ENCODE results near the gene SLC7A1. TPM values are rescaled to one million over a fixed set of nuclear protein-coding genes. Genes with fewer than 3 reads are reported as not detected.

SLC7A1 gene
- total RNA-seq, 4 donors from 2014 or later = 7.3 to 17.9 (median 10.5) TPM

DNA sequence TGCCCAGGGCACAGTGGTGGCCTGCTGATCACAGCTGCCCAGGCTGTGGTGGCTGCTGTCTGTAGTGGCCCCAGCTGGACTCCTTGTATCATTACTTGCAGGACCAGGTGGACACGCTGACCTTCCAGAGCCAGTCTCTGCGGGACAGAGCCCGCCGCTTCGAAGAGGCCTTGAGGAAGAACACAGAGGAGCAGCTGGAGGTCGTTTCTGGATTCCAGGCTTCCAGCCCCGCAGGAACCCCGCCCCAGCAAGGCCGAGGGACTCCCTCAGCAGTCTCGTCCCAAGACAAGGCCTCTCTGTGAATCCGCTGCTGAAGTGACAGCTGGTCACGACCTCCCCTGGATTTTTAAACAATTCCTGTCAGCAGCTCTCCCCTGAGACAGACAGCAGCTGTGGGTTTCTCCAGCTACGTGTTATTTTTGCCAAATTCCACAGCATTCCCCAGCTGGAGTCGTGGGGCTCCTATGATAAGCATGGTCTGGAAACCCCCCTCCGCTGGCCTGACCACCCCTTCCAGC lies 98.3 kb downstream of the SLC7A1 start:
- TF ChIP-seq, protein P1, sequence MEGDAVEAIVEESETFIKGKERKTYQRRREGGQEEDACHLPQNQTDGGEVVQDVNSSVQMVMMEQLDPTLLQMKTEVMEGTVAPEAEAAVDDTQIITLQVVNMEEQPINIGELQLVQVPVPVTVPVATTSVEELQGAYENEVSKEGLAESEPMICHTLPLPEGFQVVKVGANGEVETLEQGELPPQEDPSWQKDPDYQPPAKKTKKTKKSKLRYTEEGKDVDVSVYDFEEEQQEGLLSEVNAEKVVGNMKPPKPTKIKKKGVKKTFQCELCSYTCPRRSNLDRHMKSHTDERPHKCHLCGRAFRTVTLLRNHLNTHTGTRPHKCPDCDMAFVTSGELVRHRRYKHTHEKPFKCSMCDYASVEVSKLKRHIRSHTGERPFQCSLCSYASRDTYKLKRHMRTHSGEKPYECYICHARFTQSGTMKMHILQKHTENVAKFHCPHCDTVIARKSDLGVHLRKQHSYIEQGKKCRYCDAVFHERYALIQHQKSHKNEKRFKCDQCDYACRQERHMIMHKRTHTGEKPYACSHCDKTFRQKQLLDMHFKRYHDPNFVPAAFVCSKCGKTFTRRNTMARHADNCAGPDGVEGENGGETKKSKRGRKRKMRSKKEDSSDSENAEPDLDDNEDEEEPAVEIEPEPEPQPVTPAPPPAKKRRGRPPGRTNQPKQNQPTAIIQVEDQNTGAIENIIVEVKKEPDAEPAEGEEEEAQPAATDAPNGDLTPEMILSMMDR (IDR thresholded peaks at IDR 0.05; ENCODE audit: low read depth) = no peak

DNA sequence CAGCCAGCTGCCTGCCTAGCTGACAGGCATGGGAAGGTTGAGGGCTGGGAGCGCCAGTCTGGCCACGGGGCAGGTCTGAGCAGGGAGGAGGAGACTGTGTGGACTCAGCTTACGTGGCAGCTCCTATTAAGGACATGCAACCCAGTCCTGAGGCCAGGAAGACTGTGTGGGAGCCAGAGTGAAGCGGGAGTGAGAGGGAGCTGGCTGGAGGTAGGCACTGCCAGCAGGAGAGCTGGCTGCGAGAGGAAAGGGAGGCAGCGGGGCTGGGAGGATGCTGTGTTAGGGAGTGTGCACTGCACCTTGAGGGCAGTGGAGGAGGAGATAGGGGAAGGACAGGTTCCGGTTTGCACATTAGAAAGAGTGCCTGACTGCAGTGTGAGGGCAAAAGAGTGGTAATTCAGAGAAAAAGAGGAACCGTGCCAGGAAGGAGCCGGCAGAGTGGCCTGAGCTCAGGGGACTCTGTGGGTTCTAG lies 99.2 kb downstream of the SLC7A1 start:
- TF ChIP-seq, protein P1 (IDR thresholded peaks at IDR 0.05; ENCODE audit: low read depth) = no peak

DNA sequence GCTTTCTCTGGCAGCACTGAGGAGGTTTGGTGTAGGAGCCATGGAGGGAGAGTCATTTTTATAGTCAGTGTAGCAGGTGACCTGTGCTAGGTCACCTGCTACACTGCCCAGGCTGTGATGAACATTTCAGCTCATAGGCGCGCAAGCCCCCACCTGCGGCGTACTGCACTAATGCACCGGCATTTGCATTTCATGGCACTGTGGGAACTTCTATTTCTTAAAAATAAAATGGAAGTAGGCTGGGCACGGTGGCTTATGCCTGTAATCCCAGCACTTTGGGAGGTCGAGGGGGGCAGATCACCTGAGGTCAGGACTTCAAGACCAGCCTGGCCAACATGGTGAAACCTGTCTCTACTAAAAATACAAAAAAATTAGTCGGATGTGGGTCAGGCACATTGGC lies 101.0 kb downstream of the SLC7A1 start:
- TF ChIP-seq, protein P1 (IDR thresholded peaks at IDR 0.05; ENCODE audit: low read depth) = no peak

DNA sequence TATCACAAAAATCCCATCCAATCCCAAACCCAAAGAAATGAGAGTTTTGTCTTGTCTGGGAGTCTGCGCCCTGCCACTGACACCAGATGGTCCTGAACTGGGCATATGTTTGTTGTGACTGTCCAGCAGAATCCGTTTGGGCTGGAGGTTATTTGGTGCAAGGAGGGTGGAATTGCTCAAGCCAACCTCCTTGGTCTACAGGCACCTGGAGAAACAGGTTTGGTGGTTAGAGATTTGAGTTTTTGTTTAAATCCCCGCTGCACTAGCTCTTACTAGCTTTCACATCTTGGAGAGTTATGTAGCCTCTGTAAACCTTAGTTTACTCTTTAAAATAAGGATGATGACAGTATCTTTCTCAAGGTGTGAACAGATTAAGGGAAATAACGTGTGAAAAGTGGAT lies 101.7 kb downstream of the SLC7A1 start:
- TF ChIP-seq, protein P1 (IDR thresholded peaks at IDR 0.05; ENCODE audit: low read depth) = no peak

DNA sequence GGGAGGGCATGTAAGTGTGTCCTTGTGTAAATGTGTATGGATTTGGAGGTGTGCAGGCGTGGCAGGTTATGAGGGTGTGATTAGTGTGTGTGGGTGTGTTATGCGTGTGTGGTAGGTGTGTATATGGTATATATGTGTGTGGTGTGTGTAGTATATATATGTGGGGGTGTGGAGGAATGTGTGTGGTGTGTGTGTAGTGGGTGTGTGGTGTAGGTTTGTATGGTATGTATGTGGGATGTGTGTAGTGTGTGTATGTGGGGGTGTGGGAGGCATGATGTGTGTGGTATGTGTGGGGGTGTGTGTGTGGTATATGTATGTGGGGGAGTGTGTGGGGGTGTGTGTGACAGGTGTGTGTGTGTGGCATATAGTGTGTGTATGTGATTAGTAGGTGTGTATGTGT lies 104.2 kb downstream of the SLC7A1 start:
- TF ChIP-seq, protein P1 (IDR thresholded peaks at IDR 0.05; ENCODE audit: low read depth) = no peak

DNA sequence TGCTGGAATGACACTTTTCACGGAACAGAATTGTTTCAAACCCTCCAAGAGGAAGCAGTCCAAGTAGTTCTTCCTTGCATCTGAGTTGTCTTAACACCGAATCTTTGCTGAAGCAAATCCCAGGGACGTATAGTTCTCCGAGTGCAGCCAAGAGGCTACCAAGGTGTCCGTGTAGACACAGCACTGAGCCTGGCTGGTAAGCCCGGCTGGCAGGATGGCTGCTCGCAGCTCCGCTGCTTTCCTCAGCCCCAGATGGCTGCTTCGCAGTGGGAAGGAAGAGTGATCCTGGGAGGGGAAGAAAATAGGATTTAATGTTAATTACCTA lies 105.0 kb downstream of the SLC7A1 start:
- TF ChIP-seq, protein P1 (IDR thresholded peaks at IDR 0.05; ENCODE audit: low read depth) = no peak

DNA sequence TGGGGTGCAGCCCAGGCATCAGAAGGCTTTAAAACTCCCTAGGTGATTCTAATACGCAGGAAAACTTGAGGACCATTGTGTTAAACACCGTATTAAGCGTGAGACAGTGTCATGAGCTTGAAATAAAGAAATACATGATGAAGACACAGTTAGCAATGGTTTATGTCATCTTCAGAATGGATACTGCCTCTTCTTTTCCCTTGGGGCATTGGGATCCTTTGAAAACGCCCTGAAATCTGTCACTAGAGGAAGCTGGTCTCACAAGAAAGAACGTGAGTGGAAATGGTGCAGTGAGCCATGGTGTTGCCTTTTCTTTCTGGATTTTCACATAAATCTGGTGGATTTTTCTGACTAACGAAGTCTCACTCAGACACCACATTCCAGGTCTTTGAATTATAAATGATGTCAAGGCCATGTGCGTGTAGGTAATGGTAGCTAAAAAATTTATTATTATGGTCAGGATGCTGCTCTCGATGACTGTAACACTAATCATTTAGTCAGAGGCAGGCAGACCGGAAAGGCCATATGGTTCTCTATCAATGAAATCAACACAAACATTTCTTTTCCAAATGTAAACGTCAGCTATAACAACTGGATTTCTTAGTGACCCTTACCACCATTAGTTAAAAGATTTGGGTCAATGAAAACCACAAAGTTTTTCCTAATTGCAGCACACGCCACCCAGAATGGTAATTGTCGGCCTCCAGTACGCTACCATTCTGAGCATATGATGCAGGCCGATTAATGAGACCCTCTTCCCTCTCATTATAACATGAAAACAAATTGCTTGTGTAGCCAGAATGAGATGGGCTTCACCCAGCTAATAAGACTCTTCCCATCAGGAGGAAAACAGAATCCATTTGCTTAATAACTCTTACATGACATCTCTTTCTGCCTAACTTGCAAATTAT lies 105.6 kb downstream of the SLC7A1 start:
- TF ChIP-seq, protein P1 (IDR thresholded peaks at IDR 0.05; ENCODE audit: low read depth) = no peak

All from subcutaneous adipose tissue (tissue), 4 donors.